HL-60 (cell line): ENCODE results near the gene GBGT1.

Experiments
- GABPA ChIP-seq: IDR thresholded peaks from 2 replicates; pipeline ENCODE4 v1.6.1; 2012; ENCODE audit warnings: low read depth
- POLR2AphosphoS5 ChIP-seq: IDR thresholded peaks from 2 replicates; pipeline ENCODE4 v1.6.1; 2012; ENCODE audit warnings: low read depth
- TF ChIP-seq, protein P1 (sequence below): IDR thresholded peaks from 2 replicates; pipeline ENCODE4 v1.6.1; 2012; ENCODE audit warnings: low read depth; ENCODE audit not compliant: insufficient replicate concordance
- TF ChIP-seq, protein P2 (sequence below): IDR thresholded peaks from one replicate; pipeline ENCODE4 v1.5.1; 2011; ENCODE audit warnings: low read length, control low read depth, inconsistent platforms; ENCODE audit not compliant: insufficient read depth

DNA sequence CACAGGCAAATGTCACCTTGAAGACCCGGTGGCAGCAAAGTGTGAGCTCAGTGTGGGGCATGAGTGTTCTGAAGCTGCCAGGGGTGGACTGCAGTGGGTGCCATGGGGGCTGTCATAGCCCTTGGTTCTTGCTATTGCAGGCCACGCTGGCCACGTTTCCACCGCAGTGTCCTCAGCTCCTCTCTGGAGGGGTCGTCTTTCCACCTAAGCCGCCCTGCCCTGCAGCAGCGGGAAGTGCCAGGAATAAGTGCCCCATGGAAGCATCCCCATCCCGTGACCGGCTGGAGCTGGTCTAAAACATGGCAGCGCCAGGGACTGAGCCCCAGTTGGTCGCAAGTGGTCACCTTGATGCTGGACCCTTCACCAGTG, 38.4 kb upstream of the GBGT1 start:
- TF ChIP-seq, protein P1, sequence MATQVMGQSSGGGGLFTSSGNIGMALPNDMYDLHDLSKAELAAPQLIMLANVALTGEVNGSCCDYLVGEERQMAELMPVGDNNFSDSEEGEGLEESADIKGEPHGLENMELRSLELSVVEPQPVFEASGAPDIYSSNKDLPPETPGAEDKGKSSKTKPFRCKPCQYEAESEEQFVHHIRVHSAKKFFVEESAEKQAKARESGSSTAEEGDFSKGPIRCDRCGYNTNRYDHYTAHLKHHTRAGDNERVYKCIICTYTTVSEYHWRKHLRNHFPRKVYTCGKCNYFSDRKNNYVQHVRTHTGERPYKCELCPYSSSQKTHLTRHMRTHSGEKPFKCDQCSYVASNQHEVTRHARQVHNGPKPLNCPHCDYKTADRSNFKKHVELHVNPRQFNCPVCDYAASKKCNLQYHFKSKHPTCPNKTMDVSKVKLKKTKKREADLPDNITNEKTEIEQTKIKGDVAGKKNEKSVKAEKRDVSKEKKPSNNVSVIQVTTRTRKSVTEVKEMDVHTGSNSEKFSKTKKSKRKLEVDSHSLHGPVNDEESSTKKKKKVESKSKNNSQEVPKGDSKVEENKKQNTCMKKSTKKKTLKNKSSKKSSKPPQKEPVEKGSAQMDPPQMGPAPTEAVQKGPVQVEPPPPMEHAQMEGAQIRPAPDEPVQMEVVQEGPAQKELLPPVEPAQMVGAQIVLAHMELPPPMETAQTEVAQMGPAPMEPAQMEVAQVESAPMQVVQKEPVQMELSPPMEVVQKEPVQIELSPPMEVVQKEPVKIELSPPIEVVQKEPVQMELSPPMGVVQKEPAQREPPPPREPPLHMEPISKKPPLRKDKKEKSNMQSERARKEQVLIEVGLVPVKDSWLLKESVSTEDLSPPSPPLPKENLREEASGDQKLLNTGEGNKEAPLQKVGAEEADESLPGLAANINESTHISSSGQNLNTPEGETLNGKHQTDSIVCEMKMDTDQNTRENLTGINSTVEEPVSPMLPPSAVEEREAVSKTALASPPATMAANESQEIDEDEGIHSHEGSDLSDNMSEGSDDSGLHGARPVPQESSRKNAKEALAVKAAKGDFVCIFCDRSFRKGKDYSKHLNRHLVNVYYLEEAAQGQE, result no peak
- TF ChIP-seq, protein P2, sequence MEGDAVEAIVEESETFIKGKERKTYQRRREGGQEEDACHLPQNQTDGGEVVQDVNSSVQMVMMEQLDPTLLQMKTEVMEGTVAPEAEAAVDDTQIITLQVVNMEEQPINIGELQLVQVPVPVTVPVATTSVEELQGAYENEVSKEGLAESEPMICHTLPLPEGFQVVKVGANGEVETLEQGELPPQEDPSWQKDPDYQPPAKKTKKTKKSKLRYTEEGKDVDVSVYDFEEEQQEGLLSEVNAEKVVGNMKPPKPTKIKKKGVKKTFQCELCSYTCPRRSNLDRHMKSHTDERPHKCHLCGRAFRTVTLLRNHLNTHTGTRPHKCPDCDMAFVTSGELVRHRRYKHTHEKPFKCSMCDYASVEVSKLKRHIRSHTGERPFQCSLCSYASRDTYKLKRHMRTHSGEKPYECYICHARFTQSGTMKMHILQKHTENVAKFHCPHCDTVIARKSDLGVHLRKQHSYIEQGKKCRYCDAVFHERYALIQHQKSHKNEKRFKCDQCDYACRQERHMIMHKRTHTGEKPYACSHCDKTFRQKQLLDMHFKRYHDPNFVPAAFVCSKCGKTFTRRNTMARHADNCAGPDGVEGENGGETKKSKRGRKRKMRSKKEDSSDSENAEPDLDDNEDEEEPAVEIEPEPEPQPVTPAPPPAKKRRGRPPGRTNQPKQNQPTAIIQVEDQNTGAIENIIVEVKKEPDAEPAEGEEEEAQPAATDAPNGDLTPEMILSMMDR, result no peak
- TF ChIP-seq POLR2AphosphoS5 (no peak), GABPA (no peak)
